Peyer's patch (tissue), 4 donors: ENCODE measurements around the gene KRTAP5-7.

Experiments used
- POLR2A ChIP-seq, 2 donors: fragments of 450-650 bp; IDR thresholded peaks; one replicate each; pipeline ENCODE4 v1.5.1; 2017; ENCODE audit warnings: antibody characterized with exemption in 2 of 2, mild to moderate bottlenecking in 2 of 2, moderate library complexity in 2 of 2
- TF ChIP-seq, protein P1 (sequence below), 6 experiments: fragments of 450-650 bp in 4 of 6; fragments of 200-600 bp in 2 of 6; sonication (generic) in 1 of 6; IDR thresholded peaks; one replicate each; pipeline ENCODE4 v1.5.1; 2017 to 2019; ENCODE audit warnings: antibody characterized with exemption in 6 of 6, mild to moderate bottlenecking in 3 of 6, moderate library complexity in 1 of 6

DNA sequence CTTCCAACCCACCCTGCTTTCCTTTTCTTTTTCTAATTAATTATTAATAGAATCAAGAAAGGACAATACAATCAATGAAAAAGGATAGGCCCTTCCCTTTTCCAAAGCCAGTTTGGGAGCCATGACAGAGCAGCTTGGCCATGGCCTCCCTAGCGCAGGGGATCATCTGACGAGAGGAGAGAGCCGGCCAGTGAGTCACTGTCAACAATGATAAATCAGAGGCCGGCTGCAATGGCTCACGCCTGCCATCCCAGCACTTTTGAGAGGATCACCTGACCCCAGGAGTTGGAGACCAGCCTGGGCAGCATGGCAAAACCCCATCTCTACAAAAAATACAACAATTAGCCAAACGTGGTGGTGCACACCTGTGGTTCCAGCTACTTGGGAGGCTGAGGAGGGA is 27.5 kb upstream of the KRTAP5-7 start:
- TF ChIP-seq, protein P1, sequence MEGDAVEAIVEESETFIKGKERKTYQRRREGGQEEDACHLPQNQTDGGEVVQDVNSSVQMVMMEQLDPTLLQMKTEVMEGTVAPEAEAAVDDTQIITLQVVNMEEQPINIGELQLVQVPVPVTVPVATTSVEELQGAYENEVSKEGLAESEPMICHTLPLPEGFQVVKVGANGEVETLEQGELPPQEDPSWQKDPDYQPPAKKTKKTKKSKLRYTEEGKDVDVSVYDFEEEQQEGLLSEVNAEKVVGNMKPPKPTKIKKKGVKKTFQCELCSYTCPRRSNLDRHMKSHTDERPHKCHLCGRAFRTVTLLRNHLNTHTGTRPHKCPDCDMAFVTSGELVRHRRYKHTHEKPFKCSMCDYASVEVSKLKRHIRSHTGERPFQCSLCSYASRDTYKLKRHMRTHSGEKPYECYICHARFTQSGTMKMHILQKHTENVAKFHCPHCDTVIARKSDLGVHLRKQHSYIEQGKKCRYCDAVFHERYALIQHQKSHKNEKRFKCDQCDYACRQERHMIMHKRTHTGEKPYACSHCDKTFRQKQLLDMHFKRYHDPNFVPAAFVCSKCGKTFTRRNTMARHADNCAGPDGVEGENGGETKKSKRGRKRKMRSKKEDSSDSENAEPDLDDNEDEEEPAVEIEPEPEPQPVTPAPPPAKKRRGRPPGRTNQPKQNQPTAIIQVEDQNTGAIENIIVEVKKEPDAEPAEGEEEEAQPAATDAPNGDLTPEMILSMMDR (IDR thresholded peaks at IDR 0.05) = no peak
- TF ChIP-seq POLR2A (IDR thresholded peaks at IDR 0.05) = no peak
